Activated CD4-positive, alpha-beta T cell treated with anti-CD3 and anti-CD28 coated beads, Interleukin-2, amount 50 U/mL, for 16 hours (primary cell): Measurements from ENCODE around the gene ZNF224.
"Not testable (repeated sequence)": the region's sequence is repeated elsewhere in the genome, so short reads cannot be mapped to it uniquely, and the experiment has no call there.

Source experiments
- DNase-seq: peaks from one replicate; pipeline ENCODE4 v3.0.0-alpha.2; 2020

Gene ZNF224

GRCh38 chr19:44093931-44094765, at the start of gene ZNF224:
ZNF224 (plus strand) TSS chr19:44094361; CDS start chr19:44097874, 3,513 bp downstream.
- DNase-seq = peak; percentile 92

- no peak for DNase-seq
These were observed 43.2 kb upstream of the ZNF224 start for GRCh38 chr19:44050740-44051649.

GRCh38 chr19:44051650-44052402, 42.3 kb upstream of the ZNF224 start, which contains the start of gene ZNF223:
ZNF223 (plus strand) TSS chr19:44052036; CDS start chr19:44055177, 3,141 bp downstream.
- DNase-seq = peak; percentile 6

GRCh38 chr19:44055870-44056269, 38.3 kb upstream of the ZNF224 start:
- no peak for DNase-seq

- no peak for DNase-seq
These were observed 34.9 kb upstream of the ZNF224 start for GRCh38 chr19:44059229-44059628.

GRCh38 chr19:44061038-44061437, 33.1 kb upstream of the ZNF224 start:
- no peak for DNase-seq

GRCh38 chr19:44066305-44066704, 27.9 kb upstream of the ZNF224 start:
- DNase-seq = no peak

GRCh38 chr19:44069415-44069814, 24.7 kb upstream of the ZNF224 start:
- no peak for DNase-seq

GRCh38 chr19:44071824-44072542, 22.2 kb upstream of the ZNF224 start, which contains the start of gene ZNF284:
ZNF284 (plus strand) TSS chr19:44072159; CDS start chr19:44076390, 4,231 bp downstream.
- peak; percentile 81 for DNase-seq

GRCh38 chr19:44072543-44073401, 21.4 kb upstream of the ZNF224 start:
- DNase-seq = no peak

- no peak for DNase-seq
These were observed 17.8 kb upstream of the ZNF224 start for GRCh38 chr19:44076325-44076724.

GRCh38 chr19:44092108-44092507, 2.1 kb upstream of the ZNF224 start:
- no peak for DNase-seq

- no peak for DNase-seq
These were observed 13.6 kb downstream of the ZNF224 start for GRCh38 chr19:44107751-44108150.

GRCh38 chr19:44109458-44109857, 15.3 kb downstream of the ZNF224 start:
- DNase-seq = no peak

GRCh38 chr19:44111910-44112463, 17.8 kb downstream of the ZNF224 start:
- DNase-seq = peak; percentile 16

- DNase-seq = no peak
These were observed 18.6 kb downstream of the ZNF224 start for GRCh38 chr19:44112802-44113137.

GRCh38 chr19:44113138-44113783, 19.1 kb downstream of the ZNF224 start, which contains the start of gene ZNF225:
ZNF225 (plus strand) TSS chr19:44113399; CDS start chr19:44115828, 2,429 bp downstream.
- peak; percentile 96 for DNase-seq

- DNase-seq = no peak
These were observed 19.7 kb downstream of the ZNF224 start for GRCh38 chr19:44113784-44114390.

GRCh38 chr19:44121162-44121561, 27.0 kb downstream of the ZNF224 start:
- not testable (repeated sequence) for DNase-seq

- no peak for DNase-seq
These were observed 37.8 kb downstream of the ZNF224 start for GRCh38 chr19:44131955-44132354.
